Parathyroid adenoma (tissue), 2 donors: ENCODE results near the gene SGIP1.

Experiments used
- H2AFZ ChIP-seq: fragments of 300-600 bp; sonication (generic); one replicate; pipeline ENCODE4 v1.7.0; 2017; ENCODE audit warnings: antibody characterized with exemption, mild to moderate bottlenecking
- H3K27ac ChIP-seq: fragments of 300-600 bp; sonication (generic); one replicate; pipeline ENCODE4 v1.7.0; 2017
- H3K27me3 ChIP-seq: fragments of 300-600 bp; sonication (generic); one replicate; pipeline ENCODE4 v1.7.0; 2017; ENCODE audit warnings: low read length; ENCODE audit not compliant: control insufficient read depth, insufficient read depth
- H3K36me3 ChIP-seq: fragments of 300-600 bp; sonication (generic); one replicate; pipeline ENCODE4 v1.7.0; 2017; ENCODE audit warnings: low read length; ENCODE audit not compliant: control insufficient read depth, insufficient read depth
- H3K4me1 ChIP-seq: fragments of 300-600 bp; sonication (generic); one replicate; pipeline ENCODE4 v1.7.0; 2017; ENCODE audit warnings: control low read depth
- H3K4me2 ChIP-seq: fragments of 300-600 bp; sonication (generic); one replicate; pipeline ENCODE4 v1.7.0; 2017; ENCODE audit warnings: low read length
- H3K4me3 ChIP-seq: fragments of 300-600 bp; sonication (generic); one replicate; pipeline ENCODE4 v1.7.0; 2017; ENCODE audit warnings: low read depth, low read length
- H3K79me2 ChIP-seq: fragments of 300-600 bp; sonication (generic); one replicate; pipeline ENCODE4 v1.7.0; 2017; ENCODE audit warnings: control low read depth
- H3K9ac ChIP-seq: fragments of 300-600 bp; sonication (generic); one replicate; pipeline ENCODE4 v1.7.0; 2017; ENCODE audit warnings: mild to moderate bottlenecking
- H3K9me3 ChIP-seq: fragments of 300-600 bp; sonication (generic); one replicate; pipeline ENCODE4 v1.7.0; 2017; ENCODE audit warnings: low read length; ENCODE audit not compliant: control insufficient read depth
- TF ChIP-seq, protein P1 (sequence below): fragments of 300-600 bp; sonication (generic); IDR thresholded peaks from one replicate; pipeline ENCODE4 v1.7.0; 2017; ENCODE audit warnings: antibody characterized with exemption, mild to moderate bottlenecking
- donor health status: primary hyperparathyroidism.

SGIP1 gene

DNA sequence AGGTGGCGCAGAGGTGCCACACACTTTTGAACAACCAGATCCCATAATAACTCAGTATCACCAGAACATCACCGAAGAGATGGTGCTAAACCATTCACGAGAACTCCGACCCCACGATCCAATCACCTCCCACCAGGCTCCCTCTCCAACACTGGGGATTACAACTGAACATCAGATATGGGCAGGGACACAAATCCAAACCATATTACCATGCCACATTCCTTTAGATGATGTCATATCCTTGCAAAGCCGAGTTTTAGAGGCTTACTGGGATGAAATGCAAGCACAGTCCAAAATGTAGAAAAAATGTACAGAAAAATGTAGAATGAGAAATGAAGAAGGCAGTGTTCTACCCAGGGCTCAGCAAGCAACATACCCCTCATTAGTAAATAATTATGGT lies 64.7 kb downstream of the SGIP1 start:
- no peaks in the 10 kb centered on the region for H3K36me3 ChIP-seq
- H3K4me3 ChIP-seq = no peak overlapping the region
- no peaks in the 10 kb centered on the region for H3K4me1 ChIP-seq
- TF ChIP-seq, protein P1, sequence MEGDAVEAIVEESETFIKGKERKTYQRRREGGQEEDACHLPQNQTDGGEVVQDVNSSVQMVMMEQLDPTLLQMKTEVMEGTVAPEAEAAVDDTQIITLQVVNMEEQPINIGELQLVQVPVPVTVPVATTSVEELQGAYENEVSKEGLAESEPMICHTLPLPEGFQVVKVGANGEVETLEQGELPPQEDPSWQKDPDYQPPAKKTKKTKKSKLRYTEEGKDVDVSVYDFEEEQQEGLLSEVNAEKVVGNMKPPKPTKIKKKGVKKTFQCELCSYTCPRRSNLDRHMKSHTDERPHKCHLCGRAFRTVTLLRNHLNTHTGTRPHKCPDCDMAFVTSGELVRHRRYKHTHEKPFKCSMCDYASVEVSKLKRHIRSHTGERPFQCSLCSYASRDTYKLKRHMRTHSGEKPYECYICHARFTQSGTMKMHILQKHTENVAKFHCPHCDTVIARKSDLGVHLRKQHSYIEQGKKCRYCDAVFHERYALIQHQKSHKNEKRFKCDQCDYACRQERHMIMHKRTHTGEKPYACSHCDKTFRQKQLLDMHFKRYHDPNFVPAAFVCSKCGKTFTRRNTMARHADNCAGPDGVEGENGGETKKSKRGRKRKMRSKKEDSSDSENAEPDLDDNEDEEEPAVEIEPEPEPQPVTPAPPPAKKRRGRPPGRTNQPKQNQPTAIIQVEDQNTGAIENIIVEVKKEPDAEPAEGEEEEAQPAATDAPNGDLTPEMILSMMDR = no peak
- no peaks in the 10 kb centered on the region for H3K79me2 ChIP-seq
- no peak overlapping the region for H3K4me2 ChIP-seq
- H3K27ac ChIP-seq = no peak overlapping the region
- H3K9me3 ChIP-seq = no peaks in the 10 kb centered on the region
- H3K9ac ChIP-seq = no peak overlapping the region
- H2AFZ ChIP-seq = no peak overlapping the region
- no peaks in the 10 kb centered on the region for H3K27me3 ChIP-seq

DNA sequence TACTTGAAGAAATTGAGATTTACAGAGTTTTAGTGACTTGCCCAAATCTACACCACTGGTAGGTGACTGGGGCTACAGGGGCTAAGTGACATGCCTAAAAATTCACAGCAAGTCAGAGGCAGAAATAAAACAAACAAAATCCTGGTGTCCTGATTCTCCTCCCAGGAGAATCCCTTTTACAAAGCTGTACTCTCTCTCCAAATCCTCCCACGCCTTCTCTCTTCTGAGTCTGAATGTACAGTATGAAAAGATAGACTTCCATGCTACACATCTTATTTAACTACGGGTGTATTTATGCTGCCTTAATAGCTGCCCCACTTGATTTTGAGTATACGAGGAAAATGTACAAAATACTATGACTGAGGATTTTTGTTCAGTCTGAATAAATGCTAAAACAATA lies 65.4 kb downstream of the SGIP1 start:
- Histone ChIP-seq H3K27me3 (no peaks in the 10 kb centered on the region), H3K9me3 (no peaks in the 10 kb centered on the region), H2AFZ (no peak overlapping the region), H3K36me3 (no peaks in the 10 kb centered on the region), H3K4me1 (no peaks in the 10 kb centered on the region), H3K9ac (no peak overlapping the region), H3K4me2 (no peak overlapping the region), H3K27ac (no peak overlapping the region), H3K79me2 (no peaks in the 10 kb centered on the region), H3K4me3 (no peak overlapping the region)
- TF ChIP-seq, protein P1 = no peak

DNA sequence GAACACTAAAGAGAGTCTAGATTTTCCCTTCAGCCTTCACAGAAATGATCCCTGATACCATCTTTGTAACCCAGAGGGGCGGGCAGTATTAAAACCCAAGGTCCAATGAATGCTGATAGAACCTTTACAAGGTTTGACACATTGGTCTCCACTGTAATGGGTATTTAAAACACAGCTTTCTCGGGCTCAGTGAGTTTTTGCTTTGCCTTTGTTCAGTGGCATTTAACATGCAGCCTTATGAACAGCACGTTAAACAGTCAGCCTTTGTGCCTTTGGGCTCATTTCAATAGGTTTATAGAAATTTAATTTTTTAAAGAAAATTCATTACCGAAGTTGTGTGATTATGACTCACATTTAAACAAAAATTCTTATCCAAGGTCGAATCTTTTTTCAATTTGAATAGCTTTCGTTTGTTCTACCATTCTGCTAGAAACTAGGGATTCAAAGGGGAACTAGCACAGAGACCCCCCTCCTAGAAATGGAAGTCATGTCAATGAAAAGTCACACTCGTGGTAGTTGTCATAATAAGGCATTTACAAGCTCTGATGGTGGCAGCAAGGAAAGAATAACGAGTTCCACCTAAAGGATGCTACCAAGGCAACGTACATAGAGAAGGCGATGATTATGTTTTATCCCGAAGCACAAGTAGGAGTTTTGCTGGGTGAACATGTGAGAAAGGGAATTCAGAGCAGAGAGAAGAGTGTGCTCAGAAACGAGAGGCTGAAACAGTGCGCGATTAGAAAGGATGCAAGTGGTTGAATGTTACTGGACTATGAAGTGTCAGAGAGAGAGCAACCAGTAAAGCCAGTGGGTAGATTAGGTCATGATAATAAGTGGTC lies 66.2 kb downstream of the SGIP1 start:
- no peaks in the 10 kb centered on the region for H3K27me3 ChIP-seq
- H3K9ac ChIP-seq = no peak overlapping the region
- H3K4me2 ChIP-seq = no peak overlapping the region
- no peaks in the 10 kb centered on the region for H3K36me3 ChIP-seq
- H3K4me3 ChIP-seq = no peak overlapping the region
- no peaks in the 10 kb centered on the region for H3K4me1 ChIP-seq
- H2AFZ ChIP-seq = no peak overlapping the region
- H3K9me3 ChIP-seq = no peaks in the 10 kb centered on the region
- H3K27ac ChIP-seq = no peak overlapping the region
- no peaks in the 10 kb centered on the region for H3K79me2 ChIP-seq
- TF ChIP-seq, protein P1 = no peak

DNA sequence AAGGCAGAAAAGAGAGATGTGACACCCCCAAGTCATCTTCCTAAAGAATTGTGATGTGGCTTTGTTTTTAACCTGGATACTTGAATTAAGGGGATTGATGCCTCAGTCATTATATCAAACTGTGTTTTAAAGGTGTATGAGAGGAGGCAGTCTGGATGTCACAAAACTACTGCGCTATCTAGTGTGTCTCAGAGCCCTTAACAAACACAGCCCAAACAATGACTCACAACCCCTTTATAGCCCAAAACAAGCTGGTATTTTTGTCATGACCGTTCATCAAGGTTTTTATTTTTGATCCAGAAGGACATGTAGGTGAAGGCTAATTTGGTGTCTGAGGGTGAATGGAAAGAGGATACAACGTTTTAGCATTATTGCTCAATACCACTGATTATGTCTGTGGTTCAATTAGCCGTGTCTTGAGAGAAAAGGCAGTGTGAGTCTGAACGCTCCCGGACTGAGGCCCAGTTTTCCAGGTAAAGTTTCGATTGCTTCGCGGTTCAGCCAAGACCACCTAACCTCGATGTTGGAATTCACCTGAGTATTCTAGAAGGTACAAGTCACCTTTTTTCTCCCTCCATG lies 71.6 kb downstream of the SGIP1 start:
- no peaks in the 10 kb centered on the region for H3K9me3 ChIP-seq
- no peaks in the 10 kb centered on the region for H3K4me1 ChIP-seq
- TF ChIP-seq, protein P1 = no peak
- no peaks in the 10 kb centered on the region for H3K36me3 ChIP-seq
- no peaks in the 10 kb centered on the region for H3K79me2 ChIP-seq
- no peak overlapping the region for H3K9ac ChIP-seq
- H3K27ac ChIP-seq = no peak overlapping the region
- no peaks in the 10 kb centered on the region for H3K27me3 ChIP-seq
- H2AFZ ChIP-seq = no peak overlapping the region
- no peak overlapping the region for H3K4me3 ChIP-seq
- no peak overlapping the region for H3K4me2 ChIP-seq
